GM12874 (cell line): Measurements from ENCODE around the gene NOP9.

ENCODE experiments used
- TF ChIP-seq, protein P1 (sequence below): IDR thresholded peaks from 2 replicates; pipeline ENCODE4 v1.5.1; 2011; ENCODE audit warnings: low read depth, mild to moderate bottlenecking, control low read depth, low read length, moderate library complexity; ENCODE audit not compliant: insufficient read depth

The NOP9 gene

DNA sequence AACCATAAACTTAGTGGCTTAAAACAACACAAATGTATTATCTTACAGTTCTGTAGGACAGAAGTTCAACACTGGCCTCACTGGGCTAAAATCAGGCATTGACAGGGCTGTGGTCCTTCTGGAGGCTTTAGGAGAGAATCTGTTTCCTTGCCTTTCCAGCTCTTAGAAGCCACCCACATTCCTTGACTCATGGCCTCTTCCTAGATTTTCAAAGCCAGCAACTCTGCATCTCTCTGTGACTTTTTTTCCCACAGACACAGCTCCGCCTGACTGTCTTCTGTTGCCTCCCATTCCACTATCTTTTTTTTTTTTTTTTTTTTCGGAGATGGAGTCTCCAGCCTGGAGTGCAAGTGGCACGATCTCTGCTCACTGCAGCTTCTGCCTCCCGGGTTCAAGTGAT, 56.6 kb downstream of the NOP9 start:
- TF ChIP-seq, protein P1, sequence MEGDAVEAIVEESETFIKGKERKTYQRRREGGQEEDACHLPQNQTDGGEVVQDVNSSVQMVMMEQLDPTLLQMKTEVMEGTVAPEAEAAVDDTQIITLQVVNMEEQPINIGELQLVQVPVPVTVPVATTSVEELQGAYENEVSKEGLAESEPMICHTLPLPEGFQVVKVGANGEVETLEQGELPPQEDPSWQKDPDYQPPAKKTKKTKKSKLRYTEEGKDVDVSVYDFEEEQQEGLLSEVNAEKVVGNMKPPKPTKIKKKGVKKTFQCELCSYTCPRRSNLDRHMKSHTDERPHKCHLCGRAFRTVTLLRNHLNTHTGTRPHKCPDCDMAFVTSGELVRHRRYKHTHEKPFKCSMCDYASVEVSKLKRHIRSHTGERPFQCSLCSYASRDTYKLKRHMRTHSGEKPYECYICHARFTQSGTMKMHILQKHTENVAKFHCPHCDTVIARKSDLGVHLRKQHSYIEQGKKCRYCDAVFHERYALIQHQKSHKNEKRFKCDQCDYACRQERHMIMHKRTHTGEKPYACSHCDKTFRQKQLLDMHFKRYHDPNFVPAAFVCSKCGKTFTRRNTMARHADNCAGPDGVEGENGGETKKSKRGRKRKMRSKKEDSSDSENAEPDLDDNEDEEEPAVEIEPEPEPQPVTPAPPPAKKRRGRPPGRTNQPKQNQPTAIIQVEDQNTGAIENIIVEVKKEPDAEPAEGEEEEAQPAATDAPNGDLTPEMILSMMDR, result no peak
